ENCODE measurements around the gene APLF.
"Not testable (repeated sequence)": the region's sequence is repeated elsewhere in the genome, so short reads cannot be mapped to it uniquely, and the experiment has no call there.

DNA sequence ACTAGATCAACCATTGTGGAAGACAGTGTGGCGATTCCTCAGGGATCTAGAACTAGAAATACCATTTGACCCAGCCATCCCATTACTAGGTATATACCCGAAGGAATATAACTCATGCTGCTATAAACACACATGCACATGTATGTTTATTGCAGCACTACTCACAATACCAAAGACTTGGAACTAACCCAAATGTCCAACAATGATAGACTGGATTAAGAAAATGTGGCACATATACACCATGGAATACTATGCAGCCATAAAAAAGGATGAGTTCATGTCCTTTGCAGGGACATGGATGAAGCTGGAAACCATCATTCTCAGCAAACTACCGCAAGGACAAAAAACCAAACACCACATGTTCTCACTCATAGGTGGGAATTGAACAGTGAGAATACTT, 133.1 kb downstream of the APLF start:
- TF ChIP-seq, protein P1, sequence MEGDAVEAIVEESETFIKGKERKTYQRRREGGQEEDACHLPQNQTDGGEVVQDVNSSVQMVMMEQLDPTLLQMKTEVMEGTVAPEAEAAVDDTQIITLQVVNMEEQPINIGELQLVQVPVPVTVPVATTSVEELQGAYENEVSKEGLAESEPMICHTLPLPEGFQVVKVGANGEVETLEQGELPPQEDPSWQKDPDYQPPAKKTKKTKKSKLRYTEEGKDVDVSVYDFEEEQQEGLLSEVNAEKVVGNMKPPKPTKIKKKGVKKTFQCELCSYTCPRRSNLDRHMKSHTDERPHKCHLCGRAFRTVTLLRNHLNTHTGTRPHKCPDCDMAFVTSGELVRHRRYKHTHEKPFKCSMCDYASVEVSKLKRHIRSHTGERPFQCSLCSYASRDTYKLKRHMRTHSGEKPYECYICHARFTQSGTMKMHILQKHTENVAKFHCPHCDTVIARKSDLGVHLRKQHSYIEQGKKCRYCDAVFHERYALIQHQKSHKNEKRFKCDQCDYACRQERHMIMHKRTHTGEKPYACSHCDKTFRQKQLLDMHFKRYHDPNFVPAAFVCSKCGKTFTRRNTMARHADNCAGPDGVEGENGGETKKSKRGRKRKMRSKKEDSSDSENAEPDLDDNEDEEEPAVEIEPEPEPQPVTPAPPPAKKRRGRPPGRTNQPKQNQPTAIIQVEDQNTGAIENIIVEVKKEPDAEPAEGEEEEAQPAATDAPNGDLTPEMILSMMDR (IDR thresholded peaks at IDR 0.05), result not testable (repeated sequence)
- TF ChIP-seq RFX5 (IDR thresholded peaks at IDR 0.05; ENCODE audit: low read length); POLR2AphosphoS5 (IDR thresholded peaks at IDR 0.05; ENCODE audit: low read depth, low read length); EP300 (IDR thresholded peaks at IDR 0.05; ENCODE audit: borderline replicate concordance in 1 of 2, low read depth in 1 of 2, low read length in 1 of 2); TCF12 (IDR thresholded peaks at IDR 0.05); EZH2phosphoT487 (IDR thresholded peaks at IDR 0.05; ENCODE audit: borderline replicate concordance, low read depth); MEF2A (IDR thresholded peaks at IDR 0.05; ENCODE audit: borderline replicate concordance, low read depth); NFIC (IDR thresholded peaks at IDR 0.05; ENCODE audit: borderline replicate concordance): not testable (repeated sequence)
- TF ChIP-seq, protein P2, sequence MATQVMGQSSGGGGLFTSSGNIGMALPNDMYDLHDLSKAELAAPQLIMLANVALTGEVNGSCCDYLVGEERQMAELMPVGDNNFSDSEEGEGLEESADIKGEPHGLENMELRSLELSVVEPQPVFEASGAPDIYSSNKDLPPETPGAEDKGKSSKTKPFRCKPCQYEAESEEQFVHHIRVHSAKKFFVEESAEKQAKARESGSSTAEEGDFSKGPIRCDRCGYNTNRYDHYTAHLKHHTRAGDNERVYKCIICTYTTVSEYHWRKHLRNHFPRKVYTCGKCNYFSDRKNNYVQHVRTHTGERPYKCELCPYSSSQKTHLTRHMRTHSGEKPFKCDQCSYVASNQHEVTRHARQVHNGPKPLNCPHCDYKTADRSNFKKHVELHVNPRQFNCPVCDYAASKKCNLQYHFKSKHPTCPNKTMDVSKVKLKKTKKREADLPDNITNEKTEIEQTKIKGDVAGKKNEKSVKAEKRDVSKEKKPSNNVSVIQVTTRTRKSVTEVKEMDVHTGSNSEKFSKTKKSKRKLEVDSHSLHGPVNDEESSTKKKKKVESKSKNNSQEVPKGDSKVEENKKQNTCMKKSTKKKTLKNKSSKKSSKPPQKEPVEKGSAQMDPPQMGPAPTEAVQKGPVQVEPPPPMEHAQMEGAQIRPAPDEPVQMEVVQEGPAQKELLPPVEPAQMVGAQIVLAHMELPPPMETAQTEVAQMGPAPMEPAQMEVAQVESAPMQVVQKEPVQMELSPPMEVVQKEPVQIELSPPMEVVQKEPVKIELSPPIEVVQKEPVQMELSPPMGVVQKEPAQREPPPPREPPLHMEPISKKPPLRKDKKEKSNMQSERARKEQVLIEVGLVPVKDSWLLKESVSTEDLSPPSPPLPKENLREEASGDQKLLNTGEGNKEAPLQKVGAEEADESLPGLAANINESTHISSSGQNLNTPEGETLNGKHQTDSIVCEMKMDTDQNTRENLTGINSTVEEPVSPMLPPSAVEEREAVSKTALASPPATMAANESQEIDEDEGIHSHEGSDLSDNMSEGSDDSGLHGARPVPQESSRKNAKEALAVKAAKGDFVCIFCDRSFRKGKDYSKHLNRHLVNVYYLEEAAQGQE (IDR thresholded peaks at IDR 0.05; ENCODE audit: low read depth, low read length), result not testable (repeated sequence)
- TF ChIP-seq, protein P3, sequence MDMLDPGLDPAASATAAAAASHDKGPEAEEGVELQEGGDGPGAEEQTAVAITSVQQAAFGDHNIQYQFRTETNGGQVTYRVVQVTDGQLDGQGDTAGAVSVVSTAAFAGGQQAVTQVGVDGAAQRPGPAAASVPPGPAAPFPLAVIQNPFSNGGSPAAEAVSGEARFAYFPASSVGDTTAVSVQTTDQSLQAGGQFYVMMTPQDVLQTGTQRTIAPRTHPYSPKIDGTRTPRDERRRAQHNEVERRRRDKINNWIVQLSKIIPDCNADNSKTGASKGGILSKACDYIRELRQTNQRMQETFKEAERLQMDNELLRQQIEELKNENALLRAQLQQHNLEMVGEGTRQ (IDR thresholded peaks at IDR 0.05; ENCODE audit: borderline replicate concordance, low read depth, low read length), result not testable (repeated sequence)
- TF ChIP-seq, protein P4, sequence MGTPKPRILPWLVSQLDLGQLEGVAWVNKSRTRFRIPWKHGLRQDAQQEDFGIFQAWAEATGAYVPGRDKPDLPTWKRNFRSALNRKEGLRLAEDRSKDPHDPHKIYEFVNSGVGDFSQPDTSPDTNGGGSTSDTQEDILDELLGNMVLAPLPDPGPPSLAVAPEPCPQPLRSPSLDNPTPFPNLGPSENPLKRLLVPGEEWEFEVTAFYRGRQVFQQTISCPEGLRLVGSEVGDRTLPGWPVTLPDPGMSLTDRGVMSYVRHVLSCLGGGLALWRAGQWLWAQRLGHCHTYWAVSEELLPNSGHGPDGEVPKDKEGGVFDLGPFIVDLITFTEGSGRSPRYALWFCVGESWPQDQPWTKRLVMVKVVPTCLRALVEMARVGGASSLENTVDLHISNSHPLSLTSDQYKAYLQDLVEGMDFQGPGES (IDR thresholded peaks at IDR 0.05; ENCODE audit: low read depth, low read length), result not testable (repeated sequence)
- TF ChIP-seq, protein P5, sequence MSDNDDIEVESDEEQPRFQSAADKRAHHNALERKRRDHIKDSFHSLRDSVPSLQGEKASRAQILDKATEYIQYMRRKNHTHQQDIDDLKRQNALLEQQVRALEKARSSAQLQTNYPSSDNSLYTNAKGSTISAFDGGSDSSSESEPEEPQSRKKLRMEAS (IDR thresholded peaks at IDR 0.05; ENCODE audit: low read depth), result not testable (repeated sequence)

Data from SK-N-SH (cell line).